Measurements from ENCODE around the gene OSBPL6.
"Not testable (repeated sequence)": the region's sequence is repeated elsewhere in the genome, so short reads cannot be mapped to it uniquely, and the experiment has no call there.

The OSBPL6 gene

DNA sequence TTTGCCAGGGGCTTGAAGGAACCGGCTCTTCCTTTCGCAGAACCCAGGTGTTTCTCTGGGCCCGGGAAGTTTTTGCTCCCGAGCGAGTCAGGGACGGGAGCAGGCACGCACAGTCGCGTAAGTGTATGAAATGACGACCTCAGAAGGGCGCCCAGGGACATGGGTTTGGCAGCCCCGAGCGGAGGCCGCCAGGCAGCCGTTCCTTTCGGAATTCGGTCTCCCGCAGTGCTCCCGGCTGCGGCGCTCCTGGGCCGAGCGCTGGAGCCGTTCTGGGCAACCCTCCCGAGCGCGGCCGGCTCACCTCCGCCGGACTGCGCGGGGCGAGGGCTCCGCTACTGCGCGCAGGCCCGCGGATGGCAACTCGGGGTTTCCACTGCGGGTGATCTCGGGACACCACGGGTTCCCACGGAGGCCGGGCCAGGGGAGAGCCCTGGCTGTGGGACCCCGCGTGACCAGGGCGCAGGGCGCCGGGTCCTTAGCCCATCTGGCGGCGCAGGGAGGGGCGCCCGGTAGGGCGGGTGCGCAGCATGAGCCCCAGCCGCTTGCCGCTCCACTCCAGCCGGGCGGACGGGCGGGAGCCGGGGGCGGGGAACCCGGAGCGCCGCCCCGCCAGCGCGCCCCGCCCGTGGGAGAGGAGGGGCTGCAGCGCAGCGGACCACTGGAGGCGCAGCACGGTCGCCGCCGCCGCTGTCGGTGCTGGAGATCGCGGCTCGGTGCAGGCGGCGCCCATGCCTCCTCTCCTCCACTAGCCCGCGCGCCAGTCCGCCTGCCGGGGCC is at the start of gene OSBPL6:
Gene OSBPL6 (plus strand): TSS at position 690 of the 777 bp plus-strand sequence. CDS start 111,673 bp downstream, outside the sequence.
- peak; percentile 70 to 81 for DNase-seq

DNA sequence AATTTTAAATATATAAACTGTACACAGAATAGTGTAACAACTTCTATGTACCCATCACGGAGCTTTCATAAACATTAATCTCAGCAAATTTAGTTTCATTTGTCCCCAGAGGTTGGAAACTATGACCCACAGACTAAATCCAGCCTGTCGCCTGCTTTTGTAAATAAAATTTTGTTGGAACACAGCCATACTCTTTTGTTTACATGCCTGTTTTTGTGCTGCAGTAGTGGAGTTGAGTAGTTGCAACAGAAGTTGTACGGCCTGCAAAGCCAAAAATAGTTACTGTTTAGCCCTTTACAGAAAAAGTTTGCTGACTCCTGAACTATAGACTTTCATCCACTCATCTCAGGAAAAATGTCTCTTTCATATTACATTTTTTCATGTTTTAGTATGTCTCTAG is 42.3 kb upstream of the OSBPL6 start:
- no peak for DNase-seq

DNA sequence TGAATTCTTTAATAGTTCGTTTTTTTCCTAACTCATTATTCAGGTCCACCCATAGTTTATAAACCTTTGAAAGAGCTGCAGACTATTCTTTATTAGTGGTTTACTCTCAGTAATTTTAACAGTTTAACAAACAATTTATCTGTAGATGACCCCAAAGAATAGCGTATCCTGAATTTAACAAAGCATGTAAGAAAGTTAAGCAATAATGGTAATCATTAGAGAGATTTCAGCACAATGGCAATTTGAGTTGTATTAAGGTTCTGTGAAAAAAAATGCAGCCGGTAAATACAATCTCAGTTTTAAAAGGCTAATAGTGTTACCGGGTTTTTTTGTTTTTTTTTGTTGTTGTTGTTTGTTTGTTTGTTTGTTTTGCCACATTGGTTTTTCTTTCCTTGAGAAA is 41.8 kb upstream of the OSBPL6 start:
- DNase-seq = no peak

DNA sequence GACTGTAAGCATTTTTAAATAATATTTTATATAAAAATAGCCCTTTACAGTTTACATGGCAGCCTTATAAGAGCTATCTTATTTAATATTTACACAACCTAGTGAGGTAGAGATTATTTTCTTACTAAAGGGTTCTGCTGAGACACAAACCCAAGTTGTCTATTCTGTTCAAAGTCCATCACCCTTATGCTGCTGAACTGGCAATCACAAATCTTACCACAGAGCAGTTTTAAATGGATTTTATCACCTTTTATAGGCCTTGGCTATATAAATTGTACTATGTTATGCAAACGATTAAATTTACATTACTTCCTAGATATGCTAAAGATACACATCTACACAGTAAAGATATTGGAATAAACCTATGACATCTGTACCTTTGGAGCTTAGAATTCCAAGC is 41.3 kb upstream of the OSBPL6 start:
- DNase-seq = no peak

DNA sequence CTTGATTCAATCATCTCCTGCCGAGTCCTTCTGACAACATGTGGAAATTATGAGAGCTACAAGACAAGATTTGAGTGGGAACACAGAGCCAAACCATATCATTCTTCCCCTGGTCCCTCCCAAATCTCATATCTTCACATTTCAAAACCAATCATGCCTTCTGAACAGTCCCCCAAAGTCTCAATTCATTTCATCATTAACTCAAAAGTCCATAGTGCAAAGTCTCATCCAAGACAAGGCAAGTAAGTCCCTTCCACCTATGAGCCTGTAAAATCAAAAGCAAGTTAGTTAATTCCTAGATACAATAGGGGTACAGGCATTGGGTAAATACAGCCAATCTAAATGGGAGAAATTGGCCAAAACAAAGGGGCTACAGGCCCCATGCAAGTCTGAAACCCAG is 40.4 kb upstream of the OSBPL6 start:
- DNase-seq = not testable (repeated sequence)

DNA sequence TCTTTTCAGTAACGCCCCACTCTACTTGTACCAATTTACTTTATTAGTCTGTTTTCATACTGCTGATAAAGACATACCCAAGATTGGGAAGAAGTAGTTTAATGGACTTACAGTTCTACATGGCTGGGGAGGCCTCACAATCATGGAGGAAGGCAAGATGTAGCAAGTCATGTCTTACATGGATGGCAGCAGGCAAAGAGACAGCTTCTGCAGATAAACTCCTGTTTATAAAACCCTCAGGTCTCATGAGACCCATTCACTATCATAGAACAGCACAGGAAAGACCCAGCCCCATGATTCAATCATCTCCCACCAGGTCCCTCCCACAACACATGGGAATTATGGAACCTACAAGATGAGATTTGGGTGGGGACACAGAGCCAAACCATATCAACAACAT is 38.8 kb upstream of the OSBPL6 start:
- DNase-seq = no peak

DNA sequence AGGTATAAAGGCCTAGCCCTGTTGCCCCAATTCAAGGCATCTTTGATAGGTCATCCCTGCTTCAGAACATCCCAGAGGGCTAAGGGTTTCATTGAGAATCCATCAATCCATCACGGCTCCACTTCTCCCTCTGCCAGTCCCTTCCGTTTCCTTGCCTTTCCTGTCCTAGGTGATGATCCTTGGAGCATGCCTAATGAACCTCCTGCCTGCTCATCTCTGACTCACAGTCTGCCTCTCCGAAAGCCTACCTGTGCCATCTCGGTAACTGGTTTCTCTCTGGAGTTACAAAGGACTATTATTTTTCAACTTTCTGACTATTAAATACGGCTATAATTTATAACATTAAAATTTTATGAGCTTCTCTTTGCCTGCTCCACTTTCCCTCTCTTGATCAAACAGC is 36.7 kb upstream of the OSBPL6 start:
- no peak for DNase-seq

DNA sequence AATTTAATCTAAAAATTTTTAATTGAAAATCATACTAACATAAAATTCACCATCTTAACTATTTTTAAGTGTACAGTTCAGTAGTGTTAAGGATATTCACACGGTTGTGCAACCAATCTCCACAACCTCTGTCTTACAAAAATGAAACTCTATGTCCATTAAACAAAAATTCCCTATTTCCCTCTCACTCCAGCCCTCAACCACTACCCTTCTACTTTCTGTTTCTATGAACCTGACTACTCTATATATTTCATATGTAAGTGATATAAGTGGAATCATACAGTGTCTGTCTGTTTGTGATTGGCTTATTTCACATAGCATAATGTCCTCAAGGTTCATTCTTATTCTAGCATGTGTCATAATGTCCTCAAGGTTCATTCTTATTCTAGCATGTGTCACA is 34.3 kb upstream of the OSBPL6 start:
- no peak for DNase-seq

DNA sequence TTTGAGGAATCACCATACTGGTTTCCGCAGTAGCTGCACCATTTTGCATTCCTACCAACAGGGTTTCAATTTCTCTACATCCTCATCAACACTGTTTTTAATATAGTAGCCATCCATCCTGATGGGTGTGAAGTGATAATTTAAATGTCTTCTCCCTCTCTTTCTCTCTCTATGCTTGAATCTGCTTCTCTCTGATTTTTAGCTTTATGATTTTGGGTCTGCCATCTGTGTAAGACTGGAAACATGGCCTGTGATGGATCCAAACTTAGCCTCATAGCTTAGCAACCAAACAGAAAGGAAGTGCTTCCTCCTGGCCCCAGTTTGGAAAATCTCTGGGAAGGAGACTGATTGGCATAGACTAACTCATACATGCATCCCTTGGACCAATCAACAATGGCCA is 33.7 kb upstream of the OSBPL6 start:
- no peak for DNase-seq

DNA sequence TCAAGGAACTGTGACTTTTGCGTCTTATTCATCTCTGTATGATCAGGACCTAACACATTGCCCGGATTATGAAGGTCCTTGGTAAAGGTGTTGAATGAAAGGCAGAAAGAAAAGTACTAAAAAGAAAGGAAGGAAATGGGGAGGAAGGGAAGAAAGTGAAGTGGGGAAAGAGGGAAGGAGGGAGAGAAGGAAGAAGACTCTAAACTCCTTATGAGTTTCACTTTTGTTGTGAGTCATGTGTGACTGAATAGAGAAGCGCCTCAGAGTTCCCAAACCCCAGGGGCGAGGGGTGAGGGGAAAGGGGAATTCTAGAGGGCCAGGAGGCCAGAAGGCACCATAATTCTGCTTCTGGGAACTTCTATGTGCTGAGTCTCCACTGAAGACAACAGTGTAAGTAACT is 30.9 kb upstream of the OSBPL6 start:
- DNase-seq = no peak

DNA sequence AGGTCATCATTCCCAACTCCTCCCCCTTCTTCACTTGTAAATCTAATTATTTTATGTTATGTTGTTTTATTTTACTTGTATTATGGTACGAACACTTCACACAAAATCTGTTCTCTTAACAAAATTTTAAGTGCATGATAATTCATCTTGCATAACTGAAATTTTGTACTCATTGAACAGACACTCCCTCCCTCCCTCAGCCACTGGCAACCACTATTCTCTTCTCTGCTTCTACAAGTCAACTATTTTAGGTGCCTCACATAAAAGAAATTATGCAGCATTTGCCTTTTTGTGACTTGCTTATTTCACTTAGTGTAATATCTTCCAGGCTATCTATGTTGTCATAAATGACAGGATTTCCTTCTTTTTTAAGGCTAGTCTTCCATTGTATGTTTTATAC is 30.4 kb upstream of the OSBPL6 start:
- DNase-seq = no peak

DNA sequence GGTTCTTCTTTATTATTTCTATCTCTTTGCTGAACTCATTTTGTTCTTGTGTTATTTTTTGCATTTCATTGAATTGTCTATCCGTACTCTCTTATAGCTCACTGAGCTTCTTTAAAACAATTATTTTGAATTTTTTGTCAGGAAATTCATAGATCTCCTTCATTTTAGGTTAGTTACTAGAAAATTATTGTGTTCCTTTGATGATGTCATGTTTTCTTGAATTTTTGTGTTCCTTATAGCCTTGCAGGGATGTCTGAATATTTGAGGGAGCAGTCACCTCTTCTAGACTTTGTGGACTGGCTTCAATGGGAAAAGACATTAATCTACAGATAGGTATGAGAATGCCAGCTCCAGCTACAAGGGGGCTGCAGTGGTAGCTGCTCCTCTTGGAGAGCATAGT is 20.7 kb upstream of the OSBPL6 start:
- DNase-seq = no peak

DNA sequence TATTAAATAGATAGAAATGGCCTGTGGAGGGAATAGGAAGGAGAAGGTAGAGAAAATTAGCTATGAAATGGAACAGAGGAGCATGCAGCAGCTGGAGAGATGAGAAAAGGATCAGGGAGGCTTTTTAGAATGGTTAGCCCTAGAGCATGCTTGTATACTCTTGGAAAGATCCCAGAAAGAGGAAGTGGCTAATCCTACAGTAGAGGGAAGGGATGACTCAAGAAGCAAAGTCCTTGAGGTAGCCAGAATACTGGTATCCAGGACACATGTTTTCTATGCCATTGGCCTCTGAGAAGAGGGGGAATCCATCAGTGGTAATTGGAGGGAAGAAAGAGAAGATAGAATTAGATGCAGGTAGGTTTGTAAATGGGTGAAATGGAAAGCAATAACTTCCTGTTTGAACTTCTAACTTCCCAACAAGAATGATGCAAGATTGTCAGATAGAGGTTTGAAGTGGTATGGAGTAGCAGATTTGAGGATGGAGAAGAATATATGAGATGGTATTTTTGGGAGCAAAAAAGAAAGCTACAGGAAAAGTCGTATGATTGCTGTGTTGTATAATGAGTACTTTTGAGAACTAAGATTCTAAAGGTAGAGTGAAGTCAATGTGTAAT is 17.1 kb upstream of the OSBPL6 start:
- no peak for DNase-seq

DNA sequence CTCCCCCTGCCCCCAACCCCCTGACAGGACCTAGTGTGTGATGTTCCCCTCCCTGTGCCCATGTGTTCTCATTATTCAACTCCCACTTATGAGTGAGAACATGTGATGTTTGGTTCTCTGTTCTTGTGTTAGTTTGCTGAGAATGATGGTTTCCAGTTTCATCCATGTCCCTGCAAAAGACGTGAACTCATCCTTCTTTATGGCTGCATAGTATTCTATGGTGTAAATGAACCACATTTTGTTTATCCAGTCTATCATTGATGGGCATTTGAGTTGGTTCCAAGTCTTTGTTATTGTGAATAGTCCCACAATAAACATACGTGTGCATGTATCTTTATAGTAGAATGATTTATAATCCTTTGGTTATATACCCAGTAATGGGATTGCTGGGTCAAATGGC is 13.7 kb upstream of the OSBPL6 start:
- DNase-seq = not testable (repeated sequence)

DNA sequence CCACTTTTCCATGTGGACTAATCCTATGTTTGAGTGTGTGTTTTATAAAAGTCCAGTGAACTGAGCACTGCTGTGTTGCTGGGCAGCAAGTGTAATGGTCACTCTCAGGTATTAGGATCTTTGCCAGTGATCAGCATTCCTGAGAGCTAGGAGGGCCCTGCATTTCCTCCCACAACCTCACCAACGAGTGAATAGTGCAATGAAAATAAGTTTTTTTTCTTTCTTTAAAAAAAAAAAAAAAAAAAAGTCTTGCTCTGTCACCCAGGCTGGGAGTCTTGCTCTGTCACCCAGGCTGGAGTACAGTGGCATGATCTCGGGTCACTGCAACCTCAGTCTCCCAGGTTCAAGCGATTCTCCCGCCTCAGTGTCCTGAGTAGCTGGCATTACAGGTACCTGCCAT is 6.5 kb upstream of the OSBPL6 start:
- DNase-seq = no peak

DNA sequence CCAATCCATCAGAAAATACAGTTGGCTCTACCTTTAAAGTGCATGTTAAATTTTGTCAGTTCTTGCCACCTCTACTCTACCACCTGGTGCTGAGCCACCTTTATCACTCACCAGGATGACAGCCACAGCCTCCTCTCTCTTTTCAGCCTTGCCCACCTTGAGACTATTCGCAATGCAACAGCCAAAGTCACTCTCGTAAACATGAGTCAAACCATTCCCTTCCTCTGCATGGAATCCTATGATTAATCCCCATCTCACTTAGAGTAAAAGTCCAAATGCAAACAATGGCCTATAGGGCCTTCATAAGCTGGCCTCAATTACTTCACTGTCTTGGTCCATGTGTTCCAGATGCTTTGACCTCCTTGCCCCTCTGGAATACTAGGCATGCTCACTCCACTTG is 5.8 kb upstream of the OSBPL6 start:
- DNase-seq = no peak

DNA sequence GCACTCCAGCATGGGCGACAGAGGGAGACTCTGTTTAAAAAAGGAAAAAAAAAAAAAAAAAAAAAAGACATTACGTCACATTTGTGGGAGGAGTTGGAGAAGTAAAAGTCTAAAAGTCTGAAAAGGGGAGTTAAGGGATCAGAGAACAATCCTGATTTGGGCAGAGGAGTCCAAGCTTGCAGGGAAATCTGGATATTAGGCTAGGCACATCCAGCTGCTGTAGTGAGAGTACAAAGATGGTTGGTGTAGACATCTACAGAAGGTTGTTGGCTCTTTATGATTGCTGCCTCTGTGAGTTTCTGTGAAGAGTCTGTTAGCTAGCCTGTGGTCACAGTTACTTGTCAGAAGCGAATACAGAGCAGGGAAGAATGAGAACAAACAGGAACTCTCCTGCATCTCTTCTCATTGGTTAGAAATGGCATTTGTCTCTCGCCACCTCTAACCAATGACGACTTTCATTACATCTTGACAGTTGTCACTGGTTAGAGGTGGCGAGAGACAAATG is 3.3 kb upstream of the OSBPL6 start:
- DNase-seq = peak in 1 of 2 experiments; percentile 18

DNA sequence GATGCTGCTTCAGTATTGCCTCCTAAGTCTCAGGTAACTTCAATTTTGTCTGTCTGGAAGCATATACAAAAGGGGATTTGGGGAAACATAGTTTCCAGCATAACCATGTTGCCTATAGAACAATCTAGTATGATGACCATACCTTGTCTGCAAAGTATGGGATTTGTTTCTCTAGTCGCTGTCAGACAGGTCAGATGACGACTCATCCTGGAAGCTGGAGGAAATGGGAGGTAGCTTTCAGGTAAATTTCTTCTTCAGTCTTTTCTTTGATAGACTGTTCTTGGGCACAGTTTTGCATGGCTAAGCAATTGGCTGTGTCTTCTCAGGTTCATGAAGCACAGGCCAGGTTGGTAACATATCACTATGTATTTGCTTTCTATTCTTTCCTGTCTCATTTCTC is 2.8 kb upstream of the OSBPL6 start:
- DNase-seq = no peak

DNA sequence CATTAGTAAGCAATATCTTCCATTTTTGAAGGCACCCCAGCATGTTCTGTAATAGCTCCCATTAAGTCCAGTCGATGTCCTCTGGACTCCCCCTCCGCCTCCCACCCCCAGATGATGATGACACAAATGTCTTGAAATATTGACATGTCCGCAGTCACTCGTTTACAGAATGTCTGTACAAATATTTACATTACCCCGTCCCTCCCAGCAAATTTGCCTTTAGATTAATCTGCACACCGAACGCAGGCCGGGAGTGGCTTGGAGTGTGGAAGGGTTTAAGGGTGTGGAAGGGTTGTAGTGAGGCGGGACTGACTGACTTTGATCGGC is 853 bp upstream of the OSBPL6 start:
- DNase-seq = peak in 1 of 2 experiments; percentile 33

DNA sequence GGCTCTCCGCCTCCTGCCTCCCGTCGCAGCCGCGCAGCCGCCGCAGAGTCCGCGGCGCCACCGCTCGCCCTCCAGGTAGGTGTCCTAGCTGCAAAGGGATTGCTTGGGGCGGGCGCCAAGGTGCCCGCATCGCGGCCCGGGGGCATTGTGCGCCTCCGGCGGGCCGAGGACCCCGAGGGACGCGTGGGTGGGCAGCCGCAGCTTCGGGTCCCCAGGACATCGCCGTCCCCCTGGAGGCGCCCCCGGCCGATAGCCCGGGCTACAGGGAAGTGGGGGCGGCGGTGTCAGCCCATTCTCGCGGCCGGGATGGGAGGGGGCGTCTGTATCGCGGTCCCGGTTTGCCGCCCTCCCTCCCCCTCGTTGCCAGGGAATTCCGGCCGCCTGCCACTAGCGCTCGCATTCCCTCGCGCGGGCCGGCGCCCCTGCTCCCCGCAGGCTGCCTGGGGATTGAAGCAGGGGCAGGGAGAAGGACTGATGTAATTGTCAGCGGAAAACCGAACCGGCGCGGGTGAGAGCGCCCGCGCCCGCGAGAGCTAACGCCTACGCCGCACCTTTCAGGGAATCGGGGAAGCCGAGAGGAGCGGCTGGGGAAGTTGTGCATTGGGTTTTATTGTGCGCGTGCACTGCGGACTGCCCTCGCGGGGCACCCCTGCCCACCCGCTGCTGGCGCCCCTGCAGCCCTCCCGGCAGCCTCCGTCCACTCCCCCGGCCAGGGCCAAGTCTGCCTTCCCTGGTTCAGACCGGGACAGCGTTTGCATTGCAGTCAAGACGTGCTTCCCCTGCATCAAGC is 483 bp downstream of the OSBPL6 start:
- peak; percentile 41 to 54 for DNase-seq

DNA sequence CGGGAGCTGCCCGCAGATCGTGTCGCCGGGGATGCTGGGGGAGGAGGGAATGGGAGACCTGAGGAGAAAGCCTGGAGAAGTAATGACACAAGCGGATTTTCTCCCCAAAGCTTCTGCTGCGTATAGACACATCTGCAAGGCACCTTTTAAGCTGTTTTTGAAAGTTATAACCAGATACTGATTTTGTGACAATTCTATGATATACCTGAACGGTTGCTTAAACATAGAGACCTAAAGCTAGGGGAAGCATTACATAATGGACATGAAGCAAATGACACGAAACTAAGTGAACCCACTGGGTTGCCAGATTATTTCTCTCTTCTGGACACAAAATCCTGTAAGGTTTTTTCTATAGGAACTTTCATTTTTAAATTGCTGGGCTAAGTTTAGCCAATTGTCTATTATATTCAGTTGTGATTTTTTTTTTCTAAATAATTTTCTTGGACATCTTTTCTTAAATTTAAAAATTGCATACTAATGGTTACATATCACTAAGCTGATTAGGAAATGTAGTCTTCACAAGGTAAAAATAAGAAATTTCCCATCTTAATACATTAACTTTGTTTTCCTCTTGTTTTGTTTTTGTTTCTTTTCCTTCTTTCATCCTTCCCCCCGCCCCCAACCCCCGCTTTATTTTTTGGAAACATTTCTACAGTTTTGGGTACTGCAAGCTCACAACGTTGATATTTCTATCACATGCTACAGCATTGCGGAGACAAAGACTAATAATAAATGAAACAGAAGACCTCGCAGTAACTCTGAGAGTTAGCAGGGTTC is 1.3 kb downstream of the OSBPL6 start:
- DNase-seq = no peak

DNA sequence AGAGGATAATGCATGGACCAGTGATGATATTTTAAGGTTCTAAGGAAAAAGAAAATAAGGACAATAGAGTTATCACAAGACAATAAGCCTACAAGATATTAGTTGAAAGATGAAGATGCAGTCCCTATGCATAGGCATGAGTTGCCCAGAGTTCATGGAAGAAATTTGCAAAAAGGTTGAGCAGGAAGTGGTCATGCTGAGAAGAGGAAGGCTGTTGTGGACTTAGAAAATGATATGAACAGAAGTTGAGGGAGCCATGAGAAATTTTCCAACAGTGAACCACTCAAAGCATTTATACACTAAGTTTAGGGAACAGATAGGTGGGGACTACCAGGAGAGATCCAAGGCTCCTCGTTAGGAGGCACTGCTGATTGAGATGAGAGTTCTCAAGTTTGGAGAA is 3.5 kb downstream of the OSBPL6 start:
- no peak for DNase-seq

DNA sequence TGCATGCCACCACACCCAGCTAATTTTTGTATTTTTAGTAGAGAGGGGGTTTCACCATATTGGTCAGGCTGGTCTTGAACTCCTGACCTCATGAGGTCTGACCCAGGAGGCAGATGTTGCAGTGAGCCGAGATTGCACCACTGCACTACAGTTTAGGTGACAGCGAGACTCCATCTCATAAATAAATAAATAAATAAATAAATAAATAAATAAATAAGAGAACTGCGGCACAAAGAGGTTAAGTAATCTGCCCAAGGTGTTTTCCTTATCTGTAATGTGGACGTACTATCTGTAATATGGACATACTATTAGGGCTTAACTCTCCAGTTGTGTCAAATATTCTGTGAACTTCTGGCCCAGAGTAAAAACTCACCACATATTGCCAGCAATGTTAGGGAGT is 4.1 kb downstream of the OSBPL6 start:
- not testable (repeated sequence) for DNase-seq
